ENCODE data around the gene NRDC. TPM values are rescaled to one million over a fixed set of nuclear protein-coding genes. Genes with fewer than 3 reads are reported as not detected.
"Not testable (repeated sequence)": the region's sequence is repeated elsewhere in the genome, so short reads cannot be mapped to it uniquely, and the experiment has no call there.

The NRDC gene
- polyA plus RNA-seq, 6 donors from 2014 or later: 58.5 to 94.9 (median 81.6) TPM

- no peak overlapping the region for H3K4me3 Mint-ChIP-seq
- peaks cover 14 to 34% (median 15%) of the 10 kb centered on the region in 3 donors for H3K27me3 Mint-ChIP-seq
- H3K27ac Mint-ChIP-seq: peak overlapping the region in 4 of 6 donors; percentile 9 to 84 (median 33)
- H3K36me3 Mint-ChIP-seq: peaks cover 0 to 8% of the 10 kb centered on the region in 2 donors
- DNase-seq (peak; percentile 16), ATAC-seq (ENCODE audit: low read depth in 2 of 2) (peak; percentile 64 to 81)
- H3K4me1 Mint-ChIP-seq: peaks cover 15 to 20% (median 17%) of the 10 kb centered on the region in 3 donors
- peaks cover 0 to 6% (median 4%) of the 10 kb centered on the region in 7 donors for H3K9me3 Mint-ChIP-seq
Observed at GRCh38 chr1:51908499-51908898, 30.0 kb upstream of the NRDC start.

GRCh38 chr1:51907079-51907702, 28.7 kb upstream of the NRDC start:
- Mint-ChIP-seq H3K9me3 (peaks cover 0 to 6% (median 4%) of the 10 kb centered on the region in 7 donors), H3K27me3 (peaks cover 11 to 28% (median 17%) of the 10 kb centered on the region in 3 donors), H3K4me1 (peaks cover 15 to 20% (median 17%) of the 10 kb centered on the region in 3 donors), H3K27ac (peak overlapping the region in 4 of 6 donors; percentile 40 to 88 (median 83)), H3K4me3 (peak overlapping the region in 2 of 8 donors; percentile 41 to 72), H3K36me3 (peaks cover 0 to 8% of the 10 kb centered on the region in 2 donors)
- ATAC-seq (ENCODE audit: low read depth in 2 of 2) (peak in 1 of 2 donors; percentile 21), DNase-seq (no peak)

- Mint-ChIP-seq H3K4me1 (peaks cover 15 to 20% (median 17%) of the 10 kb centered on the region in 3 donors), H3K4me3 (peak overlapping the region in 2 of 8 donors; percentile 22 to 47), H3K9me3 (peaks cover 0 to 6% (median 4%) of the 10 kb centered on the region in 7 donors), H3K36me3 (peaks cover 0 to 8% of the 10 kb centered on the region in 2 donors), H3K27me3 (peaks cover 7 to 22% (median 16%) of the 10 kb centered on the region in 3 donors), H3K27ac (peak overlapping the region; percentile 54 to 95 (median 87))
- DNase-seq: no peak
- ATAC-seq (ENCODE audit: low read depth in 2 of 2): no peak
Observed at GRCh38 chr1:51906306-51907078, 28.0 kb upstream of the NRDC start.

GRCh38 chr1:51902456-51902855, 23.9 kb upstream of the NRDC start:
- peaks cover 0 to 8% of the 10 kb centered on the region in 2 donors for H3K36me3 Mint-ChIP-seq
- peaks cover 4 to 9% (median 6%) of the 10 kb centered on the region in 3 donors for H3K4me1 Mint-ChIP-seq
- peaks cover 0 to 6% (median 2%) of the 10 kb centered on the region in 7 donors for H3K9me3 Mint-ChIP-seq
- H3K27ac Mint-ChIP-seq: no peak overlapping the region
- DNase-seq: no peak
- H3K4me3 Mint-ChIP-seq: no peak overlapping the region
- H3K27me3 Mint-ChIP-seq: peaks cover 23 to 42% (median 32%) of the 10 kb centered on the region in 3 donors
- ATAC-seq (ENCODE audit: low read depth in 2 of 2): no peak

GRCh38 chr1:51901151-51901550, 22.6 kb upstream of the NRDC start:
- H3K9me3 Mint-ChIP-seq: no peaks in the 10 kb centered on the region
- no peak for ATAC-seq (ENCODE audit: low read depth in 2 of 2)
- no peak overlapping the region for H3K27ac Mint-ChIP-seq
- H3K4me3 Mint-ChIP-seq: no peak overlapping the region
- peaks cover 29 to 47% (median 39%) of the 10 kb centered on the region in 3 donors for H3K27me3 Mint-ChIP-seq
- no peaks in the 10 kb centered on the region for H3K4me1 Mint-ChIP-seq
- no peaks in the 10 kb centered on the region for H3K36me3 Mint-ChIP-seq
- DNase-seq: no peak

GRCh38 chr1:51899022-51899421, 20.5 kb upstream of the NRDC start:
- ATAC-seq (ENCODE audit: low read depth in 2 of 2): no peak
- Mint-ChIP-seq H3K27me3 (peaks cover 40 to 60% (median 52%) of the 10 kb centered on the region in 3 donors), H3K27ac (no peak overlapping the region), H3K36me3 (no peaks in the 10 kb centered on the region), H3K4me3 (no peak overlapping the region), H3K4me1 (no peaks in the 10 kb centered on the region), H3K9me3 (peaks cover 0 to 1% (median 0%) of the 10 kb centered on the region in 7 donors)
- DNase-seq: no peak

GRCh38 chr1:51898090-51898734, 19.7 kb upstream of the NRDC start:
- no peak overlapping the region for H3K27ac Mint-ChIP-seq
- no peaks in the 10 kb centered on the region for H3K36me3 Mint-ChIP-seq
- H3K4me3 Mint-ChIP-seq: no peak overlapping the region
- no peak for DNase-seq
- no peak for ATAC-seq (ENCODE audit: low read depth in 2 of 2)
- H3K4me1 Mint-ChIP-seq: no peaks in the 10 kb centered on the region
- peaks cover 42 to 60% (median 60%) of the 10 kb centered on the region in 3 donors for H3K27me3 Mint-ChIP-seq
- peaks cover 0 to 1% (median 0%) of the 10 kb centered on the region in 7 donors for H3K9me3 Mint-ChIP-seq

- H3K4me1 Mint-ChIP-seq: no peaks in the 10 kb centered on the region
- DNase-seq: no peak
Observed at GRCh38 chr1:51897699-51898031, 19.1 kb upstream of the NRDC start.

GRCh38 chr1:51894748-51895147, 16.2 kb upstream of the NRDC start:
- H3K4me3 Mint-ChIP-seq; DNase-seq; H3K4me1 Mint-ChIP-seq; H3K36me3 Mint-ChIP-seq; H3K9me3 Mint-ChIP-seq; ATAC-seq (ENCODE audit: low read depth in 2 of 2); H3K27ac Mint-ChIP-seq: not testable (repeated sequence)
- peaks cover 53 to 81% (median 73%) of the 10 kb centered on the region in 3 donors for H3K27me3 Mint-ChIP-seq

More at GRCh38 chr1:51897699-51898031, 19.1 kb upstream of the NRDC start:
- H3K27ac Mint-ChIP-seq: no peak overlapping the region
- H3K36me3 Mint-ChIP-seq: no peaks in the 10 kb centered on the region
- ATAC-seq (ENCODE audit: low read depth in 2 of 2): no peak
- peaks cover 44 to 65% (median 60%) of the 10 kb centered on the region in 3 donors for H3K27me3 Mint-ChIP-seq
- H3K9me3 Mint-ChIP-seq: peaks cover 0 to 1% (median 0%) of the 10 kb centered on the region in 7 donors
- no peak overlapping the region for H3K4me3 Mint-ChIP-seq

GRCh38 chr1:51878308-51878615, 265 bp downstream of the NRDC start:
- peaks cover 9 to 27% (median 24%) of the 10 kb centered on the region in 3 donors for H3K4me1 Mint-ChIP-seq
- H3K4me3 Mint-ChIP-seq: no peak overlapping the region
- H3K36me3 Mint-ChIP-seq: no peaks in the 10 kb centered on the region
- ATAC-seq (ENCODE audit: low read depth in 2 of 2) (peak; percentile 20 to 24), DNase-seq (no peak)
- H3K9me3 Mint-ChIP-seq: no peaks in the 10 kb centered on the region
- no peak overlapping the region for H3K27ac Mint-ChIP-seq
- H3K27me3 Mint-ChIP-seq: no peaks in the 10 kb centered on the region

GRCh38 chr1:51877434-51878307, 856 bp downstream of the NRDC start:
- ATAC-seq (ENCODE audit: low read depth in 2 of 2) (no peak), DNase-seq (no peak)
- no peak overlapping the region for H3K27ac Mint-ChIP-seq
- no peaks in the 10 kb centered on the region for H3K27me3 Mint-ChIP-seq
- peaks cover 3 to 22% (median 19%) of the 10 kb centered on the region in 3 donors for H3K4me1 Mint-ChIP-seq
- H3K9me3 Mint-ChIP-seq: no peaks in the 10 kb centered on the region
- no peaks in the 10 kb centered on the region for H3K36me3 Mint-ChIP-seq
- H3K4me3 Mint-ChIP-seq: no peak overlapping the region

- Mint-ChIP-seq H3K27me3 (no peaks in the 10 kb centered on the region), H3K4me3 (peak overlapping the region in 3 of 8 donors; percentile 35 to 50 (median 47)), H3K9me3 (no peaks in the 10 kb centered on the region), H3K36me3 (peaks cover 0 to 4% of the 10 kb centered on the region in 2 donors), H3K27ac (peak overlapping the region in 2 of 6 donors; percentile 47 to 62), H3K4me1 (peaks cover 20 to 35% (median 28%) of the 10 kb centered on the region in 3 donors)
- ATAC-seq (ENCODE audit: low read depth in 2 of 2) (no peak), DNase-seq (no peak)
Observed at GRCh38 chr1:51875836-51876235, 2.7 kb downstream of the NRDC start.
